A673 (cell line): Measurements from ENCODE around the gene EYS. TPM values are rescaled to one million over a fixed set of nuclear protein-coding genes. Genes with fewer than 3 reads are reported as not detected.

ENCODE experiments used
- BruUV-seq: library from RNA; stranded (reverse); fragments of 400-500 nt; replicated peaks from 2 replicates; lab custom pipeline; 2021; lab: Mats Ljungman, UMichigan
- CTCF ChIA-PET: fragments of 300-600 bp; sonication (Branson Sonifier 250); formaldehyde crosslinking; loops from one replicate; lab custom pipeline; 2022; ENCODE audit warnings: antibody characterized with exemption; lab: Charles Lee
- POLR2A ChIA-PET: fragments of 300-600 bp; sonication (Branson Sonifier 250); formaldehyde crosslinking; loops from one replicate; lab custom pipeline; 2022; ENCODE audit warnings: antibody characterized with exemption; ENCODE audit not compliant: low non-redundant PET; lab: Charles Lee
- DNase-seq: peaks from one replicate; pipeline ENCODE4 v3.0.0-alpha.2; 2015; ENCODE audit warnings: low spot score
- H3K27ac ChIP-seq: fragments of 200-600 bp; sonication (generic); 2 replicates; pipeline ENCODE4 v1.5.1; 2016; ENCODE audit warnings: mixed run types, low read depth, mild to moderate bottlenecking, mixed read lengths, antibody characterized with exemption, low read length; ENCODE audit not compliant: poor library complexity, severe bottlenecking
- H3K27me3 ChIP-seq: fragments of 200-600 bp; sonication (generic); replicated peaks from 2 replicates; pipeline ENCODE4 v1.6.1; 2017; ENCODE audit warnings: mixed run types, low read depth, mild to moderate bottlenecking, mixed read lengths, antibody characterized with exemption, low read length; ENCODE audit not compliant: insufficient read depth, poor library complexity
- H3K36me3 ChIP-seq: fragments of 200-600 bp; sonication (generic); 2 replicates; pipeline ENCODE4 v1.6.1; 2016; ENCODE audit warnings: mixed run types, mild to moderate bottlenecking, mixed read lengths, antibody characterized with exemption, low read length; ENCODE audit not compliant: insufficient read depth, poor library complexity, severe bottlenecking
- H3K4me1 ChIP-seq: fragments of 200-600 bp; sonication (generic); 2 replicates; pipeline ENCODE4 v1.6.1; 2017; ENCODE audit warnings: mixed run types, mild to moderate bottlenecking, mixed read lengths, antibody characterized with exemption, low read length; ENCODE audit not compliant: insufficient read depth, poor library complexity, severe bottlenecking
- H3K4me3 ChIP-seq: fragments of 200-600 bp; sonication (generic); 2 replicates; pipeline ENCODE4 v1.5.1; 2016; ENCODE audit warnings: low read depth, mixed run types, mild to moderate bottlenecking, mixed read lengths, low read length; ENCODE audit not compliant: poor library complexity, severe bottlenecking
- H3K9me3 ChIP-seq: fragments of 200-600 bp; sonication (generic); 2 replicates; pipeline ENCODE4 v1.6.1; 2016; ENCODE audit warnings: mixed run types, low read depth, mild to moderate bottlenecking, mixed read lengths, antibody characterized with exemption, low read length; ENCODE audit not compliant: poor library complexity, severe bottlenecking
- EZH2 ChIP-seq: fragments of 200-600 bp; sonication (generic); IDR thresholded peaks from 2 replicates; pipeline ENCODE4 v1.6.1; 2017; ENCODE audit warnings: borderline replicate concordance, low read depth, mild to moderate bottlenecking, mixed read lengths, antibody characterized with exemption, low read length; ENCODE audit not compliant: poor library complexity, severe bottlenecking
- intact Hi-C: fragments of 100-400 bp; cut with micrococcal nuclease; formaldehyde crosslinking; loops from one replicate; pipeline ENCODE4 v1.10.0; 2022; ENCODE audit not compliant: unreplicated experiment
- total RNA-seq: library from RNA; stranded (reverse); gene quantifications from 2 replicates; pipeline ENCODE4 v1.2.3, GENCODE V29; 2021
- TF ChIP-seq, protein P1 (sequence below): fragments of 300-800, 200-600 bp; sonication (generic); conservative IDR thresholded peaks from 2 replicates; pipeline ENCODE4 v1.5.1; 2017; ENCODE audit warnings: low read depth, mild to moderate bottlenecking, antibody characterized with exemption, low read length, moderate library complexity, mixed read lengths

The EYS gene
- total RNA-seq, 1 experiment from 2014 or later, result 0.47 TPM

DNA sequence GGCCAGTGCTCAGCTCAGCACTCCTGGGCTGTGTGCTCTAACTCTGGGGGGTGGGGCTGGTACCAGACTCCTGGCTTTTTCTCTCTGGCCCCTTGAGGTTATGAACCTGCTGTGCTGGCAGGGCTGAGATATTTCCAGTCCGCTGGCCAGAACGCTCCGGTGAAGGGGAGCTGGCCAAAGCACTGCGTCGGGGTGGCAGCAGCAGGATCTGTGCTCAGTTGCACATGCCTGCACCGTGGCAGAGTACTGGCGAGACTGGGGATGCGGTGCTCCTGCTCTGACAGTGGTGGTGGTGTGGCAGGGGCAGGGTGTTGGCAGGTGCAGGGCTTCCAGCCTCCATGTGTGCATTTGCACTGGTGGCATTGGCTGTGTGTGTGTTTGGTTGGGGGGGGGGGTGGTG lies 1697.0 kb downstream of the EYS start:
- intact Hi-C loops, result no loop called here
- CTCF ChIA-PET, result no interaction called here
- Histone ChIP-seq H3K27ac (no peak overlapping the region), H3K4me1 (no peaks in the 10 kb centered on the region), H3K9me3 (no peaks in the 10 kb centered on the region), H3K4me3 (no peak overlapping the region), H3K27me3 (no peaks in the 10 kb centered on the region), H3K36me3 (no peaks in the 10 kb centered on the region)
- no peak for DNase-seq
- BruUV-seq, result no TSS peak
- TF ChIP-seq EZH2, result no peak
- TF ChIP-seq, protein P1, sequence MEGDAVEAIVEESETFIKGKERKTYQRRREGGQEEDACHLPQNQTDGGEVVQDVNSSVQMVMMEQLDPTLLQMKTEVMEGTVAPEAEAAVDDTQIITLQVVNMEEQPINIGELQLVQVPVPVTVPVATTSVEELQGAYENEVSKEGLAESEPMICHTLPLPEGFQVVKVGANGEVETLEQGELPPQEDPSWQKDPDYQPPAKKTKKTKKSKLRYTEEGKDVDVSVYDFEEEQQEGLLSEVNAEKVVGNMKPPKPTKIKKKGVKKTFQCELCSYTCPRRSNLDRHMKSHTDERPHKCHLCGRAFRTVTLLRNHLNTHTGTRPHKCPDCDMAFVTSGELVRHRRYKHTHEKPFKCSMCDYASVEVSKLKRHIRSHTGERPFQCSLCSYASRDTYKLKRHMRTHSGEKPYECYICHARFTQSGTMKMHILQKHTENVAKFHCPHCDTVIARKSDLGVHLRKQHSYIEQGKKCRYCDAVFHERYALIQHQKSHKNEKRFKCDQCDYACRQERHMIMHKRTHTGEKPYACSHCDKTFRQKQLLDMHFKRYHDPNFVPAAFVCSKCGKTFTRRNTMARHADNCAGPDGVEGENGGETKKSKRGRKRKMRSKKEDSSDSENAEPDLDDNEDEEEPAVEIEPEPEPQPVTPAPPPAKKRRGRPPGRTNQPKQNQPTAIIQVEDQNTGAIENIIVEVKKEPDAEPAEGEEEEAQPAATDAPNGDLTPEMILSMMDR, result no peak
- POLR2A ChIA-PET, result no interaction called here

DNA sequence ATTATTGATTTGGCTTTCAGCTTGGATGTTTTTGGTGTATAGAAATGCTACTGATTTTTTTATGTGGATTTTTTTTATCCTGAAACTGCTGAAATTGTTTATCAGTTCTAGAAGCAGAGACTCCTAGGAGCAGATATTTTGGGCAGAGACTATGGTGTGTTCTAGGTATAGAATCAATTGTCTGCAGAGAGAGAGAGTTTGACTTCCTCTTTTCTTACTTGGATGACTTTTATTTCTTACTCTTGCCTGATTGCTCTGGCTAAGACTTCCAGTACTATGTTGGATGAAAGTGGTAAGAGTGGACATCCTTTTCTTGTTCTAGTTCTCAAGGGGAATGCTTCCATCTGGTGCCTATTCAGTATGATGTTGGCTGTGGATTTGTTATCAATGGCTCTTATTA lies 1700.8 kb downstream of the EYS start:
- CTCF ChIA-PET, result no interaction called here
- intact Hi-C loops, result no loop called here
- Histone ChIP-seq H3K27me3 (no peaks in the 10 kb centered on the region), H3K36me3 (no peaks in the 10 kb centered on the region), H3K9me3 (no peaks in the 10 kb centered on the region), H3K4me1 (no peaks in the 10 kb centered on the region), H3K27ac (no peak overlapping the region), H3K4me3 (no peak overlapping the region)
- TF ChIP-seq, protein P1, result no peak
- TF ChIP-seq EZH2, result no peak
- no TSS peak for BruUV-seq
- DNase-seq, result no peak
- POLR2A ChIA-PET, result no interaction called here

GRCh38 chr6:64000818-64001491 lies 1706.1 kb downstream of the EYS start:
- Histone ChIP-seq H3K36me3 (no peaks in the 10 kb centered on the region), H3K27ac (no peak overlapping the region), H3K27me3 (no peaks in the 10 kb centered on the region), H3K4me1 (no peaks in the 10 kb centered on the region), H3K9me3 (no peaks in the 10 kb centered on the region), H3K4me3 (no peak overlapping the region)
- no peak for TF ChIP-seq EZH2
- TF ChIP-seq, protein P1, result no peak
- ChIA-PET CTCF (no interaction called here), POLR2A (no interaction called here)
- DNase-seq, result peak; percentile 7
- no TSS peak for BruUV-seq
- intact Hi-C loops, result no loop called here
